MM.1S (cell line): ENCODE results near the gene TFAP2A.

Experiments used
- DNase-seq: peaks from one replicate; pipeline ENCODE4 v3.0.0-alpha.2; 2015
- H2AFZ ChIP-seq: fragments of 300-600 bp; sonication (generic); 2 replicates; pipeline ENCODE4 v1.6.0; 2016; ENCODE audit warnings: antibody characterized with exemption, low read length
- H3F3A ChIP-seq: fragments of 300-600 bp; sonication (generic); 2 replicates; pipeline ENCODE4 v1.6.1; 2016; ENCODE audit warnings: mild to moderate bottlenecking, antibody characterized with exemption, low read length, moderate library complexity, mixed read lengths; ENCODE audit not compliant: insufficient read depth
- H3K27ac ChIP-seq: fragments of 300-600 bp; sonication (generic); 2 replicates; pipeline ENCODE4 v1.5.1; 2016; ENCODE audit warnings: mild to moderate bottlenecking, low read length
- H3K27me3 ChIP-seq: fragments of 300-600 bp; sonication (generic); replicated peaks from 2 replicates; pipeline ENCODE4 v1.6.0; 2016; ENCODE audit warnings: low read length; ENCODE audit not compliant: insufficient read depth
- H3K36me3 ChIP-seq: fragments of 300-600 bp; sonication (generic); replicated peaks from 2 replicates; pipeline ENCODE4 v1.6.1; 2016; ENCODE audit warnings: mild to moderate bottlenecking, low read length, mixed read lengths; ENCODE audit not compliant: insufficient read depth
- H3K4me1 ChIP-seq: fragments of 300-600 bp; sonication (generic); 2 replicates; pipeline ENCODE4 v1.6.1; 2016; ENCODE audit warnings: low read length, mixed read lengths
- H3K4me2 ChIP-seq: fragments of 300-600 bp; sonication (generic); 2 replicates; pipeline ENCODE4 v1.6.0; 2016; ENCODE audit warnings: low read depth, low read length
- H3K4me3 ChIP-seq: fragments of 300-600 bp; sonication (generic); 2 replicates; pipeline ENCODE4 v1.5.1; 2016; ENCODE audit warnings: low read length, mixed read lengths
- H3K79me2 ChIP-seq: fragments of 300-600 bp; sonication (generic); 2 replicates; pipeline ENCODE4 v1.6.1; 2016; ENCODE audit warnings: mixed run types, low read length, mixed read lengths
- H3K9ac ChIP-seq: fragments of 300-600 bp; sonication (generic); 2 replicates; pipeline ENCODE4 v1.6.1; 2016; ENCODE audit warnings: low read length, mixed read lengths
- H3K9me2 ChIP-seq: fragments of 300-600 bp; sonication (generic); replicated peaks from 2 replicates; pipeline ENCODE4 v1.6.1; 2016; ENCODE audit warnings: mild to moderate bottlenecking, low read length, mixed read lengths; ENCODE audit not compliant: insufficient read depth
- H3K9me3 ChIP-seq: fragments of 300-600 bp; sonication (generic); replicated peaks from 2 replicates; pipeline ENCODE4 v1.6.1; 2016; ENCODE audit warnings: mild to moderate bottlenecking, low read length, mixed read lengths; ENCODE audit not compliant: insufficient read depth
- H4K20me1 ChIP-seq: fragments of 300-600 bp; sonication (generic); 2 replicates; pipeline ENCODE4 v1.6.1; 2016; ENCODE audit warnings: mild to moderate bottlenecking, low read length, moderate library complexity, mixed read lengths; ENCODE audit not compliant: insufficient read depth
- CTCF ChIP-seq: fragments of 300-600 bp; sonication (generic); IDR thresholded peaks from 2 replicates; pipeline ENCODE4 v1.5.1; 2016; ENCODE audit warnings: antibody characterized with exemption, low read length, mixed read lengths
- EZH2 ChIP-seq: fragments of 300-600 bp; sonication (generic); optimal IDR thresholded peaks from 2 replicates; pipeline ENCODE3; 2017; ENCODE audit warnings: low read depth, mild to moderate bottlenecking, antibody characterized with exemption, low read length, mixed read lengths
- EZH2phosphoT487 ChIP-seq: fragments of 300-600 bp; sonication (generic); IDR thresholded peaks from 2 replicates; pipeline ENCODE4 v1.6.1; 2018; ENCODE audit warnings: antibody characterized with exemption, low read length

The TFAP2A gene

GRCh38 chr6:10409731-10410206 is 5.1 kb downstream of the TFAP2A start:
- H3K9me3 ChIP-seq: no peaks in the 10 kb centered on the region
- H2AFZ ChIP-seq: no peak overlapping the region
- H3K27ac ChIP-seq: no peak overlapping the region
- no peak for DNase-seq
- H3K4me2 ChIP-seq: no peak overlapping the region
- no peaks in the 10 kb centered on the region for H3K27me3 ChIP-seq
- no peaks in the 10 kb centered on the region for H4K20me1 ChIP-seq
- H3K4me1 ChIP-seq: peaks cover 8% of the 10 kb centered on the region; the same call in 1 of the 2 replicates
- no peak overlapping the region for H3K9ac ChIP-seq
- H3F3A ChIP-seq: peaks cover 29% of the 10 kb centered on the region
- H3K36me3 ChIP-seq: no peaks in the 10 kb centered on the region
- H3K79me2 ChIP-seq: peaks cover 6% of the 10 kb centered on the region
- TF ChIP-seq EZH2: no peak
- TF ChIP-seq EZH2phosphoT487: no peak
- no peak for TF ChIP-seq CTCF
- H3K9me2 ChIP-seq: no peaks in the 10 kb centered on the region
- H3K4me3 ChIP-seq: no peak overlapping the region

GRCh38 chr6:10409233-10409721 is 5.6 kb downstream of the TFAP2A start:
- Histone ChIP-seq H3K27ac (no peak overlapping the region), H3K27me3 (no peaks in the 10 kb centered on the region)

GRCh38 chr6:10408457-10408856 is 6.4 kb downstream of the TFAP2A start:
- H3K4me2 ChIP-seq: no peak overlapping the region
- H3K4me3 ChIP-seq: no peak overlapping the region
- no peak overlapping the region for H3K27ac ChIP-seq
- H3K36me3 ChIP-seq: no peaks in the 10 kb centered on the region
- H3K9ac ChIP-seq: no peak overlapping the region
- no peaks in the 10 kb centered on the region for H3K9me2 ChIP-seq
- no peak for DNase-seq
- no peaks in the 10 kb centered on the region for H4K20me1 ChIP-seq
- no peaks in the 10 kb centered on the region for H3K27me3 ChIP-seq
- no peak overlapping the region for H2AFZ ChIP-seq
- H3K4me1 ChIP-seq: 0 out of 2 replicates have a peak, but pooled peaks cover 7% of the 10 kb centered on the region
- TF ChIP-seq EZH2phosphoT487 (no peak), CTCF (no peak), EZH2 (no peak)
- H3K9me3 ChIP-seq: no peaks in the 10 kb centered on the region
- H3F3A ChIP-seq: peaks cover 20% of the 10 kb centered on the region
- peaks cover 8% of the 10 kb centered on the region for H3K79me2 ChIP-seq

More at GRCh38 chr6:10409233-10409721, 5.6 kb downstream of the TFAP2A start:
- Histone ChIP-seq H3K4me3 (no peak overlapping the region), H4K20me1 (no peaks in the 10 kb centered on the region), H3K9me3 (no peaks in the 10 kb centered on the region), H3K79me2 (peaks cover 8% of the 10 kb centered on the region), H3K9me2 (no peaks in the 10 kb centered on the region), H3K9ac (no peak overlapping the region), H3K4me1 (peaks cover 8% of the 10 kb centered on the region; the same call in 1 of the 2 replicates), H3K4me2 (no peak overlapping the region), H3K36me3 (no peaks in the 10 kb centered on the region), H3F3A (peaks cover 28% of the 10 kb centered on the region), H2AFZ (no peak overlapping the region)
- TF ChIP-seq EZH2: no peak
- TF ChIP-seq EZH2phosphoT487: no peak
- TF ChIP-seq CTCF: no peak
- no peak for DNase-seq
